Gastrocnemius medialis (tissue), 4 donors: ENCODE measurements around the gene MMP28. TPM values are rescaled to one million over a fixed set of nuclear protein-coding genes. Genes with fewer than 3 reads are reported as not detected.
A peak's percentile ranks its signal among the peaks of the same experiment; 100 is the strongest.

Source experiments
- ATAC-seq, 2 donors: fragments of 150-250 bp; one replicate each; pipeline ENCODE4 v1.9.1; 2016
- DNase-seq, 2 donors: peaks; one replicate each; pipeline ENCODE4 v3.0.0-alpha.2; 2019
- H3K27ac ChIP-seq, 4 donors: fragments of 200-600 bp; sonication (generic); 1 replicate in 1 of 4; 2 replicates in 3 of 4; pipeline ENCODE4 v1.5.1; 2016 to 2018; ENCODE audit warnings: mild to moderate bottlenecking in 2 of 4, moderate library complexity in 1 of 4
- H3K27me3 ChIP-seq, 3 donors: fragments of 200-600 bp; sonication (generic) in 2 of 3; 1 replicate in 1 of 3; 2 replicates in 2 of 3; pipeline versions ENCODE4 v1.5.1 to v1.6.0; 2016 to 2019; ENCODE audit warnings: mild to moderate bottlenecking in 1 of 3, moderate library complexity in 1 of 3
- H3K36me3 ChIP-seq, 2 donors: fragments of 200-600 bp; sonication (generic) in 1 of 2; one replicate each; pipeline ENCODE4 v1.5.1; 2017 to 2018
- H3K4me1 ChIP-seq, 2 donors: fragments of 200-600 bp; sonication (generic) in 1 of 2; one replicate each; pipeline ENCODE4 v1.5.1; 2016 to 2017; ENCODE audit warnings: mild to moderate bottlenecking in 2 of 2
- H3K4me3 ChIP-seq, 4 donors: fragments of 200-600 bp; sonication (generic) in 3 of 4; 1 replicate in 1 of 4; 2 replicates in 3 of 4; pipeline ENCODE4 v1.5.1; 2016 to 2019; ENCODE audit warnings: mild to moderate bottlenecking in 2 of 4
- H3K9me3 ChIP-seq, 3 donors: fragments of 200-600 bp; sonication (generic) in 2 of 3; 1 replicate in 1 of 3; 2 replicates in 2 of 3; pipeline ENCODE4 v1.5.1; 2016 to 2019
- POLR2A ChIP-seq, 2 donors: fragments of 450-650 bp; IDR thresholded peaks; one replicate each; pipeline ENCODE4 v1.6.1; 2017; ENCODE audit warnings: antibody characterized with exemption in 2 of 2, mild to moderate bottlenecking in 2 of 2, moderate library complexity in 2 of 2
- in situ Hi-C, 4 donors: fragments of 200-750 bp; cut with MboI; loops; one replicate each; pipeline versions ENCODE4 v1.15.0 to v1.8.0; 2017; ENCODE audit warnings: low sequenced_read_pairs in 4 of 4
- intact Hi-C: fragments of 100-400 bp; cut with DNase I; formaldehyde crosslinking; loops from one replicate; pipeline ENCODE4 v1.15.1; 2023; ENCODE audit warnings: low total_unique reads
- total RNA-seq, 4 donors: library from RNA; depleted of rRNA; stranded (reverse); fragments of >200 nt; gene quantifications; one replicate each; pipeline versions ENCODE4 v1.1.0 to v1.2.3, GENCODE V29; 2016
- TF ChIP-seq, protein P1 (sequence below), 5 experiments: fragments of 450-650 bp in 3 of 5; fragments of 200-600 bp in 2 of 5; sonication (generic) in 2 of 5; IDR thresholded peaks in 4 of 5; conservative IDR thresholded peaks in 1 of 5; 1 replicate in 4 of 5; 2 replicates in 1 of 5; pipeline ENCODE4 v1.5.1; 2016 to 2019; ENCODE audit warnings: antibody characterized with exemption in 5 of 5, mild to moderate bottlenecking in 3 of 5, moderate library complexity in 3 of 5

Gene MMP28
- total RNA-seq, 4 donors from 2014 or later, result 3.1 to 10.3 (median 5.9) TPM

DNA sequence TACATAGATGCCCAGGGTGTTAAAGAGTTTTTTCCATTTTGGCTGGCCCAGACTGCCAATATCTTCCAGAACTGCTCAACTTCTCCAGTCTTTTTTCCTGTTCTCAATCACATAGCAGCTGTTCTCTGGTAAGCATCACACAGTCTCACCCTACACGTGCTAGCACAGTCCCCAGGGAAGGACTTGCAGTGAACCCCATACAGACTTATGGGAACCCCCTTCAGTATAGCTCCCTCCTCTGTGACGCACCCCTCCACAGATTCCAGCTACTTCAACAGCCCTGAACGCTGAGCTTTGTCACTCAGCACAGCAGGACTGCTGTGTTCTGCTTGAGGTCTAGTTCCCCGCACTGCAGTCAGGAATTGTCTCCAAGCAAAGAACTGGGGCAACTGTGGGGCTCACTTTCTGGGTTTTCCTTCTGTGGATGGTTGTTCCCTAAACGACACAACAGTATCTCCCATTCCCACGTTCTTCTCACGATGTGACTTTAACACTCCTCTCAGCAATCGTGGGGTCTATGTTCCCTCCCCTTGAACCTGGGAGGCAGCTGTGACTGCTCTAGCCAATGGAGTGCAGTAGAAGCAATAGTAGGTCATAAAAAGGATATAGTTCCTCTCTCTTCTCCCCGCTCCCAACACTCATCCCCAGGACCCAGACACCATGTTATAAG is 3.6 kb downstream of the MMP28 start:
- peaks cover 7 to 9% of the 10 kb centered on the region in 2 donors for H3K4me1 ChIP-seq
- no peaks in the 10 kb centered on the region for H3K36me3 ChIP-seq
- intact Hi-C loops (no loop called here), in situ Hi-C loops (no loop called here)
- no peak overlapping the region for H3K4me3 ChIP-seq
- no peaks in the 10 kb centered on the region for H3K9me3 ChIP-seq
- TF ChIP-seq, protein P1, sequence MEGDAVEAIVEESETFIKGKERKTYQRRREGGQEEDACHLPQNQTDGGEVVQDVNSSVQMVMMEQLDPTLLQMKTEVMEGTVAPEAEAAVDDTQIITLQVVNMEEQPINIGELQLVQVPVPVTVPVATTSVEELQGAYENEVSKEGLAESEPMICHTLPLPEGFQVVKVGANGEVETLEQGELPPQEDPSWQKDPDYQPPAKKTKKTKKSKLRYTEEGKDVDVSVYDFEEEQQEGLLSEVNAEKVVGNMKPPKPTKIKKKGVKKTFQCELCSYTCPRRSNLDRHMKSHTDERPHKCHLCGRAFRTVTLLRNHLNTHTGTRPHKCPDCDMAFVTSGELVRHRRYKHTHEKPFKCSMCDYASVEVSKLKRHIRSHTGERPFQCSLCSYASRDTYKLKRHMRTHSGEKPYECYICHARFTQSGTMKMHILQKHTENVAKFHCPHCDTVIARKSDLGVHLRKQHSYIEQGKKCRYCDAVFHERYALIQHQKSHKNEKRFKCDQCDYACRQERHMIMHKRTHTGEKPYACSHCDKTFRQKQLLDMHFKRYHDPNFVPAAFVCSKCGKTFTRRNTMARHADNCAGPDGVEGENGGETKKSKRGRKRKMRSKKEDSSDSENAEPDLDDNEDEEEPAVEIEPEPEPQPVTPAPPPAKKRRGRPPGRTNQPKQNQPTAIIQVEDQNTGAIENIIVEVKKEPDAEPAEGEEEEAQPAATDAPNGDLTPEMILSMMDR (IDR thresholded peaks at IDR 0.05 in 4 of 5, conservative IDR thresholded peaks at IDR 0.05 in 1 of 5), result no peak
- TF ChIP-seq POLR2A (IDR thresholded peaks at IDR 0.05), result no peak
- ATAC-seq (no peak), DNase-seq (no peak)
- H3K27me3 ChIP-seq, result peaks cover 28 to 36% (median 29%) of the 10 kb centered on the region in 3 donors
- no peak overlapping the region for H3K27ac ChIP-seq

DNA sequence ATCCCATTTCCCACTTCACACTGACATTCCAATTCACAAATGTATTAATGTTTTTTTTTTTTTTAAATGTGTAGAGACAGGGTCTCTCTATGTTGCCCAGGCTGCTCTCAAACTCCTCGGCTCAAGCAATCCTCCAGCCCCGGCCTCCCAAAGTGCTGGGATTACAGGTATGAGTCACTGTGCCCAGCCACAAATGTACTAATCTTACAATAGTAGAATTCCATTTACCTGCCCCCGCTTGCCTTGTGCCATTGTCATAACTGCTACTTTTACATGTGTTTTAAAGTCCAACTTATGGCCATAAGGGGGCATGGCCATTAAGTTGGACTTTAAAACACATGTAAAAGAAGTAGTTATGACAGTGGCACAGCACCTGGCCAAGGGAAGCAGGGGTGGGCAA is 4.6 kb downstream of the MMP28 start:
- Histone ChIP-seq H3K4me3 (no peak overlapping the region), H3K27ac (no peak overlapping the region), H3K27me3 (peaks cover 19 to 30% (median 26%) of the 10 kb centered on the region in 3 donors), H3K36me3 (no peaks in the 10 kb centered on the region), H3K4me1 (peaks cover 5 to 9% of the 10 kb centered on the region in 2 donors), H3K9me3 (no peaks in the 10 kb centered on the region)
- ATAC-seq (no peak), DNase-seq (no peak)
- in situ Hi-C loops, result no loop called here
- TF ChIP-seq, protein P1 (IDR thresholded peaks at IDR 0.05 in 4 of 5, conservative IDR thresholded peaks at IDR 0.05 in 1 of 5), result no peak
- no peak for TF ChIP-seq POLR2A (IDR thresholded peaks at IDR 0.05)
- intact Hi-C loops, result no loop called here

DNA sequence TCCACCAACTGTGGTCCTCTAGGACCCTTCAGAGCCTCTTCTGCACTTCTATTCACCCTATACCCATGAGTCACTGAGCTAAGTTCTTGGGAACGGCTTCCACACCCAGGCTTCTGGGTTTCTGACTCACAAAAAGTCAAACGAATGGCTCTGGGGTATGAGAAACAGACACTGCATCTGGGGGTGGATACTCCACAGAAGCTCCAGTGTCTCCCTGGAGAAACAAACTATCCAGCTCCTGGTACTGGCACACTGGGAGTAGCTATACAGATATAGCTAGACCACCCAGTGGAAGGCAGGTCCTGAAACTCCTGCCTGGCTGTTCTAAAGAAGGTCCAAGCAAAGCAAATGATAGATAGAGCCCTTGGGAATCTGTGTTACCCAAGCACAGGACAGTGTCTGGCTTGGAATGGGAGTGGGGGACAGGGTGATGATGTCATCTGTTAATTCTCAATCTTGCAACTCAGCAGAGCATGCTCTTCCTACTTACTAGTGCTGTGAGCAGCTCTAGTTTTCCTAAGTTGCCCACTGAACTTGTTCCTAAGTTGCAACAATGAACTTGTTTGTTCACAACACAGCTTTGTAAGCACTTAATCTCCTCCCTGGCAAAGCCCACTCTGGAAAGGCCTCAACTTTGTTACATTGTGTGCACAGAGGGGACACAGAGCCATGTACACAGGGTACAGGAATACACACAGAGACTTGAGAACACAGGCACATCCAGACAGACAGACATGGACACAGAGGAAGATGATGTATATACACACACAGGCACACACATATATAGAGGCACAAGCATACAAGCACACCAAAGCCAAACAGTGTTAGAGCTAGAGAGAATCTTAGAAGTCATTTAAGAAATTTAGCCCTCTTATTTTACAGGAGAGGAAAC is 6.7 kb downstream of the MMP28 start:
- intact Hi-C loops, result no loop called here
- TF ChIP-seq, protein P1 (IDR thresholded peaks at IDR 0.05 in 4 of 5, conservative IDR thresholded peaks at IDR 0.05 in 1 of 5), result no peak
- TF ChIP-seq POLR2A (IDR thresholded peaks at IDR 0.05), result no peak
- Histone ChIP-seq H3K4me3 (no peak overlapping the region), H3K9me3 (no peaks in the 10 kb centered on the region), H3K27ac (peak overlapping the region in 1 of 4 donors; percentile 26), H3K27me3 (peaks cover 2 to 15% (median 10%) of the 10 kb centered on the region in 3 donors), H3K4me1 (peaks cover 1 to 2% of the 10 kb centered on the region in 2 donors), H3K36me3 (no peaks in the 10 kb centered on the region)
- ATAC-seq (peak; percentile 69 to 81), DNase-seq (no peak)
- in situ Hi-C loops, result no loop called here

DNA sequence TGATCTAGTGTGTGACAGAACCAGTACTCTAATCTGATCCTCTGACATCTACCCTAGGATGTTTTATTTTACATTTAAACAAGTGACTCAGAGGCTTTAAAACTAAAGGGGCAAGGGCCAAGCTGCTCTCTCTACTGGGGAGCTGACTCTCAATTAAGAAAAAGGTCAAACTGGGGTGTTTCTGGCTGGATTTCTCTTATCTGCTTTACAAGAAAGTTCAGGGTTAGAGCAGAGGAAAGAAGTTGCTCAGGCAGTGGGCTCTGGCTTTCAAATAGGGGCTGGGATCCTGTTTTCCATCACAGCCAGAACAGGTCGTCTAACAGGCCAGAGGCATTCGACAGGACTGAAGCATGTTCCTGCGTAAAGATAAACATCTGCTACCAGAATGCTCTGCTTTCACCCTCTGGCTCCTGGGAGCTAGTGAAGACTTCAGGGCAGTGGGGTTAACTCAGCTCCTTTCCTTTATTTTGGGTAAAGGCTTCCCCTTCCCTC is 8.5 kb downstream of the MMP28 start:
- Histone ChIP-seq H3K9me3 (no peaks in the 10 kb centered on the region), H3K4me1 (peaks cover 6 to 7% of the 10 kb centered on the region in 2 donors), H3K27ac (no peak overlapping the region), H3K4me3 (no peak overlapping the region), H3K27me3 (peaks cover 0 to 8% (median 0%) of the 10 kb centered on the region in 3 donors), H3K36me3 (no peaks in the 10 kb centered on the region)
- no peak for ATAC-seq
- TF ChIP-seq, protein P1 (IDR thresholded peaks at IDR 0.05 in 4 of 5, conservative IDR thresholded peaks at IDR 0.05 in 1 of 5), result no peak
- TF ChIP-seq POLR2A (IDR thresholded peaks at IDR 0.05), result no peak
- intact Hi-C loops, result no loop called here
- no peak for DNase-seq
- in situ Hi-C loops, result no loop called here
